Cardiac muscle cell (in vitro differentiated cells and primary cell): ENCODE data around the gene CNTNAP1. TPM values are rescaled to one million over a fixed set of nuclear protein-coding genes. Genes with fewer than 3 reads are reported as not detected.
"Not testable (repeated sequence)": the region's sequence is repeated elsewhere in the genome, so short reads cannot be mapped to it uniquely, and the experiment has no call there.

Source experiments
- DNase-seq, 2 donors: peaks; one replicate each; pipeline versions ENCODE4 v3.0.0 to v3.0.0-alpha.2; 2010 to 2017; ENCODE audit warnings: low read depth in 1 of 2, low spot score in 1 of 2
- H3K27ac ChIP-seq: fragments of 200-600 bp; sonication (generic); 2 replicates; pipeline ENCODE4 v1.5.1; 2016
- H3K27me3 ChIP-seq: fragments of 200-600 bp; sonication (generic); 2 replicates; pipeline ENCODE4 v1.6.0; 2016; ENCODE audit warnings: control low read depth
- H3K36me3 ChIP-seq: fragments of 200-600 bp; sonication (generic); 2 replicates; pipeline ENCODE4 v1.5.1; 2016; ENCODE audit warnings: control low read depth
- H3K4me1 ChIP-seq: fragments of 200-600 bp; sonication (generic); 2 replicates; pipeline ENCODE4 v1.8.1; 2017; ENCODE audit warnings: low read depth, mild to moderate bottlenecking, mixed run types
- H3K4me3 ChIP-seq: fragments of 200-600 bp; sonication (generic); 2 replicates; pipeline ENCODE4 v1.5.1; 2016; ENCODE audit warnings: mild to moderate bottlenecking
- H3K9me3 ChIP-seq: fragments of 200-600 bp; sonication (generic); 2 replicates; pipeline ENCODE4 v1.5.1; 2017; ENCODE audit warnings: low read depth, mild to moderate bottlenecking, control low read depth
- polyA plus RNA-seq: library from polyadenylated mRNA; unstranded; fragments of >200 nt; fragmentation: Nextera tagmentation; extraction: Ambion mirVana; gene quantifications from 2 replicates; pipeline ENCODE4 v1.2.1, GENCODE V29; 2016
- total RNA-seq: library from RNA; depleted of rRNA; stranded (reverse); fragments of >200 nt; gene quantifications from 2 replicates; pipeline ENCODE4 v1.2.3, GENCODE V29; 2016
- TF ChIP-seq, protein P1 (sequence below): IDR thresholded peaks from 2 replicates; pipeline ENCODE4 v1.5.1; 2012; ENCODE audit warnings: low read depth, mild to moderate bottlenecking, low read length

Gene CNTNAP1
- total and polyA plus RNA-seq, 2 experiments from 2014 or later = 3.9 to 17.9 TPM

- H3K36me3 ChIP-seq = peaks cover 6% of the 10 kb centered on the region
- peak; percentile 93 to 95 for DNase-seq
- no peaks in the 10 kb centered on the region for H3K4me1 ChIP-seq
- peak within 1 kb of the TSS; percentile 41 for H3K4me3 ChIP-seq
- no peaks in the 10 kb centered on the region for H3K9me3 ChIP-seq
- peak within 1 kb of the TSS; percentile 20 for H3K27ac ChIP-seq
- no peaks in the 10 kb centered on the region for H3K27me3 ChIP-seq
- TF ChIP-seq, protein P1, sequence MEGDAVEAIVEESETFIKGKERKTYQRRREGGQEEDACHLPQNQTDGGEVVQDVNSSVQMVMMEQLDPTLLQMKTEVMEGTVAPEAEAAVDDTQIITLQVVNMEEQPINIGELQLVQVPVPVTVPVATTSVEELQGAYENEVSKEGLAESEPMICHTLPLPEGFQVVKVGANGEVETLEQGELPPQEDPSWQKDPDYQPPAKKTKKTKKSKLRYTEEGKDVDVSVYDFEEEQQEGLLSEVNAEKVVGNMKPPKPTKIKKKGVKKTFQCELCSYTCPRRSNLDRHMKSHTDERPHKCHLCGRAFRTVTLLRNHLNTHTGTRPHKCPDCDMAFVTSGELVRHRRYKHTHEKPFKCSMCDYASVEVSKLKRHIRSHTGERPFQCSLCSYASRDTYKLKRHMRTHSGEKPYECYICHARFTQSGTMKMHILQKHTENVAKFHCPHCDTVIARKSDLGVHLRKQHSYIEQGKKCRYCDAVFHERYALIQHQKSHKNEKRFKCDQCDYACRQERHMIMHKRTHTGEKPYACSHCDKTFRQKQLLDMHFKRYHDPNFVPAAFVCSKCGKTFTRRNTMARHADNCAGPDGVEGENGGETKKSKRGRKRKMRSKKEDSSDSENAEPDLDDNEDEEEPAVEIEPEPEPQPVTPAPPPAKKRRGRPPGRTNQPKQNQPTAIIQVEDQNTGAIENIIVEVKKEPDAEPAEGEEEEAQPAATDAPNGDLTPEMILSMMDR = no peak
Measured at GRCh38 chr17:42659079-42659931, 23.0 kb upstream of the CNTNAP1 start, which contains the start of gene TUBG2. Gene TUBG2, plus strand, starts transcription at chr17:42659284. Its CDS starts 220 bp downstream, at chr17:42659504.

DNA sequence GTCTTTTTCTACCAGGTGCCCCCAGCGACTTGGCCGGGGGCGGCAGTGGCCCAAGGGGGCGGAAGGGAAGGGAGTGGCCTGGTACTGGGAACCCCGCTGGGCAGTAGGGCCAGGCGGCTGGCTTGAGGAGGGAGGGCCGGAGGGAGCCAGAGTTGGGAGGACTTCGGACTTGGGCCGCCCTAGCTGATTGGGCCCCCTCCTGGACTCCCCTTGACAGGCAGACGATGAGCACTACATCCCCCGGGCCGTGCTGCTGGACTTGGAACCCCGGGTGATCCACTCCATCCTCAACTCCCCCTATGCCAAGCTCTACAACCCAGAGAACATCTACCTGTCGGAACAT lies 22.4 kb upstream of the CNTNAP1 start:
- not testable (repeated sequence) for H3K4me1 ChIP-seq, H3K9me3 ChIP-seq, DNase-seq, H3K27ac ChIP-seq, H3K27me3 ChIP-seq, H3K36me3 ChIP-seq
- peak overlapping the region; percentile 41 for H3K4me3 ChIP-seq

GRCh38 chr17:42660692-42661345 lies 21.5 kb upstream of the CNTNAP1 start:
- no peaks in the 10 kb centered on the region for H3K9me3 ChIP-seq
- no peak overlapping the region for H3K4me3 ChIP-seq
- no peaks in the 10 kb centered on the region for H3K4me1 ChIP-seq
- TF ChIP-seq, protein P1 = no peak
- H3K36me3 ChIP-seq = peaks cover 8% of the 10 kb centered on the region
- H3K27ac ChIP-seq = no peak overlapping the region
- DNase-seq = peak in 1 of 2 donors; percentile 57
- no peaks in the 10 kb centered on the region for H3K27me3 ChIP-seq

- TF ChIP-seq, protein P1 = no peak
- H3K4me1 ChIP-seq = no peaks in the 10 kb centered on the region
- H3K27me3 ChIP-seq = no peaks in the 10 kb centered on the region
- H3K9me3 ChIP-seq = no peaks in the 10 kb centered on the region
- peaks cover 26% of the 10 kb centered on the region for H3K36me3 ChIP-seq
- H3K4me3 ChIP-seq = no peak overlapping the region
- DNase-seq = no peak
- H3K27ac ChIP-seq = no peak overlapping the region
Measured at GRCh38 chr17:42665581-42666001, 16.7 kb upstream of the CNTNAP1 start.

GRCh38 chr17:42666126-42666525 lies 16.2 kb upstream of the CNTNAP1 start:
- H3K27me3 ChIP-seq, H3K4me3 ChIP-seq, H3K9me3 ChIP-seq, H3K4me1 ChIP-seq, H3K27ac ChIP-seq, DNase-seq: not testable (repeated sequence)
- peaks cover 29% of the 10 kb centered on the region for H3K36me3 ChIP-seq

- no peaks in the 10 kb centered on the region for H3K4me1 ChIP-seq
- no peaks in the 10 kb centered on the region for H3K9me3 ChIP-seq
- TF ChIP-seq, protein P1 = no peak
- DNase-seq = peak in 1 of 2 donors; percentile 80
- H3K27ac ChIP-seq = no peak overlapping the region
- peaks cover 29% of the 10 kb centered on the region for H3K36me3 ChIP-seq
- H3K27me3 ChIP-seq = no peaks in the 10 kb centered on the region
- no peak overlapping the region for H3K4me3 ChIP-seq
Measured at GRCh38 chr17:42667088-42667951, 15.0 kb upstream of the CNTNAP1 start.
